Subcutaneous adipose tissue (tissue), 4 donors: ENCODE measurements around the gene HMX2. TPM values are rescaled to one million over a fixed set of nuclear protein-coding genes. Genes with fewer than 3 reads are reported as not detected.

Experiments
- total RNA-seq, 4 donors: library from RNA; depleted of rRNA; stranded (reverse); fragments of >200 nt; gene quantifications; one replicate each; pipeline ENCODE4 v1.1.0, GENCODE V29; 2016
- TF ChIP-seq, protein P1 (sequence below): fragments of 450-650 bp; IDR thresholded peaks from one replicate; pipeline ENCODE4 v1.5.1; 2016; ENCODE audit warnings: low read depth, mild to moderate bottlenecking, control low read depth, antibody characterized with exemption, moderate library complexity

The HMX2 gene
- total RNA-seq, 4 donors from 2014 or later: not detected

DNA sequence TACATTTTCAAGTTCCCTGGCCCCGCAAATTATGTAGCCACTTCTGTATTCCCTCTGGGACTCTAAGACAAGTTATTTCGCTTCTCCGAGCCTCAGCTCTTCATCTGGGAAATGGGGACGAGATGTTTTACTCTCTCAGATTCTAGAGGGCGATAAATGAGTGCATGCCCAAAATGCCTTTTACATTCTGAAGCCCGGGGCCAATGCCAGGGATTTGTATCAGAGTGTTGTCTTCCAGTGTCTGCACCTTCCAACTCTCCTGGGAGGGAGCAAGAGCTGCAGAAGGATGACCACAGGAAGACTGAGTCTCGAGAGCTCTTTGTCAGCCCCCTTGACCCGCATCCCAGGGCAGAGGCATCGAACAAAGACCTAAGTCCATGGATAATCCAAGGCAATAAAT lies 46.1 kb downstream of the HMX2 start:
- TF ChIP-seq, protein P1, sequence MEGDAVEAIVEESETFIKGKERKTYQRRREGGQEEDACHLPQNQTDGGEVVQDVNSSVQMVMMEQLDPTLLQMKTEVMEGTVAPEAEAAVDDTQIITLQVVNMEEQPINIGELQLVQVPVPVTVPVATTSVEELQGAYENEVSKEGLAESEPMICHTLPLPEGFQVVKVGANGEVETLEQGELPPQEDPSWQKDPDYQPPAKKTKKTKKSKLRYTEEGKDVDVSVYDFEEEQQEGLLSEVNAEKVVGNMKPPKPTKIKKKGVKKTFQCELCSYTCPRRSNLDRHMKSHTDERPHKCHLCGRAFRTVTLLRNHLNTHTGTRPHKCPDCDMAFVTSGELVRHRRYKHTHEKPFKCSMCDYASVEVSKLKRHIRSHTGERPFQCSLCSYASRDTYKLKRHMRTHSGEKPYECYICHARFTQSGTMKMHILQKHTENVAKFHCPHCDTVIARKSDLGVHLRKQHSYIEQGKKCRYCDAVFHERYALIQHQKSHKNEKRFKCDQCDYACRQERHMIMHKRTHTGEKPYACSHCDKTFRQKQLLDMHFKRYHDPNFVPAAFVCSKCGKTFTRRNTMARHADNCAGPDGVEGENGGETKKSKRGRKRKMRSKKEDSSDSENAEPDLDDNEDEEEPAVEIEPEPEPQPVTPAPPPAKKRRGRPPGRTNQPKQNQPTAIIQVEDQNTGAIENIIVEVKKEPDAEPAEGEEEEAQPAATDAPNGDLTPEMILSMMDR: no peak

Other genes with a start within 250 kb of the HMX2 start
- gene FAM24A, start 237.5 kb upstream of the HMX2 start, total RNA-seq: not detected
- 10 to 100 TPM in 1 of 4 donors, 1 to 10 TPM in 3; 4.3 to 10.8 (median 7.0) TPM for gene C10orf88, start 193.9 kb upstream of the HMX2 start, total RNA-seq
- gene PSTK, start 167.7 kb upstream of the HMX2 start, total RNA-seq: 1 to 10 TPM; 2.4 to 6.2 (median 3.0) TPM
- 10 to 100 TPM; 10.4 to 16.0 (median 14.0) TPM for gene IKZF5, start 139.3 kb upstream of the HMX2 start, total RNA-seq
- gene ACADSB, start 139.1 kb upstream of the HMX2 start, total RNA-seq: 10 to 100 TPM; 15.6 to 25.6 (median 19.6) TPM
- not detected for gene HMX3, start 12.2 kb upstream of the HMX2 start, total RNA-seq
- gene BUB3, start 6.3 kb downstream of the HMX2 start, total RNA-seq: 100 to 1,000 TPM in 2 of 4 donors, 10 to 100 TPM in 2; 78.0 to 129 (median 95.9) TPM